ENCODE results near the gene LYVE1. TPM values are rescaled to one million over a fixed set of nuclear protein-coding genes. Genes with fewer than 3 reads are reported as not detected.
"Not testable (repeated sequence)": the region's sequence is repeated elsewhere in the genome, so short reads cannot be mapped to it uniquely, and the experiment has no call there.

LYVE1 gene, protein sequence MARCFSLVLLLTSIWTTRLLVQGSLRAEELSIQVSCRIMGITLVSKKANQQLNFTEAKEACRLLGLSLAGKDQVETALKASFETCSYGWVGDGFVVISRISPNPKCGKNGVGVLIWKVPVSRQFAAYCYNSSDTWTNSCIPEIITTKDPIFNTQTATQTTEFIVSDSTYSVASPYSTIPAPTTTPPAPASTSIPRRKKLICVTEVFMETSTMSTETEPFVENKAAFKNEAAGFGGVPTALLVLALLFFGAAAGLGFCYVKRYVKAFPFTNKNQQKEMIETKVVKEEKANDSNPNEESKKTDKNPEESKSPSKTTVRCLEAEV
- total RNA-seq (2014; rRNA removed; shearing (Covaris generic)) = not detected in 2 replicates
- polyA plus RNA-seq (2015; cell fraction: cytosol; rRNA removed) = not detected in 2 replicates
- not detected in 2 replicates for polyA plus RNA-seq (2015; cell fraction: nucleus; rRNA removed)

DNA sequence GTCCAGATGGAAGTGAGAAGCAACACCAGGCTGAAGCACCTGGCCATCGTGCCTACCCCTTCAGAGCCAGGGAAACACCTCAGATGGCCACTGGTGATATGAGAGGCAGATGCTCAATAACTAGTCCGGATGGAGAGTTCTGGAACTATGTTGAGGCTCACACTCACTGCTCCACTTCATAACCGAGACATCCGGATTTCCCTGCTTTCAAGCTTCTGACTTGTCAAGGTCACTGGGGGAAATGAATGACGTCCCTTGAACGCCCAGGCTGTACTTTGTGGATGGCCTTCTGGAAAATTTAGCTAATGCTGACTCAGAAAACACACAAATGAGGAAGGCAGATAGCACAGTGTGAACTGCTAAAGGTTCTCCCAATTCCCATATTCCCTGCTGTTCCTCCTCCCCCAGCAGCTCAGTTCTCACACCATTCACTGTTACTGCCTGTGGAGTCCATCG, at the start of gene LYVE1:
LYVE1 (minus strand) TSS at position 180 of the 456 bp plus-strand sequence; CDS start at position 47, 133 bp downstream.
- DNase-seq (ENCODE audit: low read depth) = no peak

- DNase-seq (ENCODE audit: low read depth) = no peak
These were observed 49.1 kb upstream of the LYVE1 start for GRCh38 chr11:10617551-10617950.

DNA sequence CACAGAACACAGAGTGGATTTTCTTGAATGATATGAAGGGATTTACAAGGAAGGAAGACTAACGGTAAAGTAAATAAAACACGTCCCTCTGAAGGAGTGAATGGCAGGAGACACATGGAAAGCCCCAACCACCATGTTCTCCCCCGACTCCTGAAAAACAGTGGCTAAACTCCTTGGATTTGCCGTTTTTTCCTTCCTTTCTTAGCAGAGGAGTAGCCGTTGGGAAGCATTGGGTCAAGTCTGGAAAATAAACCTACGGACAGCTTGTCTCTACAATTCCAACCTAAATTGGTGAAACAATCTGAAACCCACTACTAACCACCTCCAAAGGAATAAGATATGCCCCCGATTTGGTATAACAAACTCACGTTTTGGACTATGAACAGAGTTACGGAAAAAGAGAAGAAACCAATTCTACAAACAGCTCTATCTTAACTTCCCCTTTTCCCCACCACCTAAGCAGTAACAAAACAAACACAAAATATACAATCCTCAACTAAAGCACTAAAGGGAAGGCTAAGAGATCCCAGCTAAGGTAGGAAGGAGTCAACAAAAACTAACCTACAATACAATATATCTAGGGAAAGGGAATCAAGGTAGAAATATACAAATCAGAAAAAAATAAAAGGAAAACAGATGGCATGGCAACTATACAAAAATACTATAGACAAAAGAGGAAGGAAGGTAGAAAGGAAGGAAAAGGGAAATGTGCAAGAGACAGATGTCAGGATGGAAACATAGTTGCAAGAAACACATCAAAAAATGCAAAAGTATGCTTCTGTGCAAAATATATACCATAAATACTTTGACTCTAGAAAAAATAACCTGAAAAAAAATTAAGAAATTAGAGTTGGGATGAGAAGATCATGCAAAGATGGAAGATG, 43.8 kb upstream of the LYVE1 start:
- no peak for DNase-seq (ENCODE audit: low read depth)

DNA sequence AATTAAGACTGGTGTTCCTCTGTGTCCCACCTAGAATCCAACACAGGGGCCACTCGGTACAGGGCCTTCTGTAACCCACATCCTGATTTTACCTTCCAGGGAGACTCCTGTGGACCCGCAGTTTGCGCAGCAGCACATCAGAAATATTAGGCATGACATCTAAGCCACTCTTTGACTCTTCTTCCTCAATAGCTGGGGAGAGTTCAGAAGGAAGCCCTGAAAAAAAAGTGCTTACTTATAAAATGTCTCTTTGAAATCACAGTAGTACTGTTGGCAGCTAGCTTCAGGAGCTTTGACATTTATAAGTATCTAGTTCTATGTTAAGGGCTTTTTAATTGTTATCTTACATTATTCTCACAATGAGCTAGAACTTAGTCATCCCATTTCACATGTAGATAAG, 41.2 kb upstream of the LYVE1 start:
- no peak for DNase-seq (ENCODE audit: low read depth)

DNA sequence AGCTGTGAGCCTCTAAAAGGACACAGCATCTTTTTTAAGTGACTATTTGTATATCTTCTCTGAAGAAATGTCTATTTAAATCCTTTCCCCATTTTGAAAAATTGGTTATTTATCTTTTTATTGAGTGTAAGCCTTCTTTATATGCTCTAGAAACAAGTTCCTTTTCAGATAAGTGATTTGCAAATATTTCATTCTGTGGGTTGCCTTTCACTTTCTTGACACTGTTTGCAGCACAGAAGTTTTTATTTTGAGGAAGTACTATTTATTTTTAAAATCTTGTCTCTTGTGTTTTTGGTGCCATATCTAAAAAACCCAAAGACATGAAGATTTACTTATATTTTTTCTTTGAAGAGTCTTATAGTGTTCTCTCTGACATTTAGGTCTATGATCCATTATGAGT, 40.1 kb upstream of the LYVE1 start:
- DNase-seq (ENCODE audit: low read depth) = no peak

- DNase-seq (ENCODE audit: low read depth) = no peak
These were observed 39.1 kb upstream of the LYVE1 start for GRCh38 chr11:10607462-10608132.

- DNase-seq (ENCODE audit: low read depth) = peak; percentile 71
These were observed 38.2 kb upstream of the LYVE1 start for GRCh38 chr11:10606536-10607208.

DNA sequence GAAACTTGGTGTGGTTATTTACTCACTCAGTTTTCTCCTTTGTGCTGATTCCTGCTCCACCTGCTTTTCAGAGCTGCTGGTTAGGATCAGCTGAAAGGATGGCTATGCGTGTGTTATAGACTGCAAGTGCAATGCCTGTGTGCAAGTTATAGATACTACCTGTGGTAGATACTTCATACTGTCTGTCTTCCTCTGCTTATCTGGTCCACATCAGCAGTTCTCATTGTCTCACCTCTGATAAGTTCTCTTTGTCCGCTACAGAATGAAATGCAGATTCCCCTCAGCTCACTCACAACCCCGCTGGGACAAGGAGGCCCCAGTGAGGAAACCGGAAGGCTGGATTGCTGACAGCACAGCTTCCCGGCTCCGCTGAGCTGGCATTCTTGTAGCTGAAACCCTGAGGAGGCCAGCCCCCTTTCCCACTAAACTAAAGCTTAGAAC, 37.5 kb upstream of the LYVE1 start:
- DNase-seq (ENCODE audit: low read depth) = peak; percentile 68

DNA sequence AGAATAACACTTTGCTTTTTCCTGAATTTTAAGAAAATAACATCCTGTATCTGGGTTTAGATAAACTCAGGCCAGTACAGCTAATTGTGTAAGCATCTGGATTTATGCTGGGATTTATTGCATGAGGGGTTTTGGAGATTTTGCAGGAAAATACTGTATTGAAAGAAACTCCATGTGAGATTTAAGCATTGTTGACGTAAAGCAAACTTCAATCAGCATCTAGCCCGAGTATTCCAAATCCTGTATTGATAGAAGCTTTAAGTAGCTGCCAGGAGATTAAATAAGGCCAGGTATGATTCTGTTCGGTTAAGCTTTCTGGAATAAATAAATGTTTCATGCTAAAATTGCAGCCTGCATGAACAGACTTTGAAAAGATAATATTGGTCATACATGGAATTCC, 36.3 kb upstream of the LYVE1 start:
- no peak for DNase-seq (ENCODE audit: low read depth)

DNA sequence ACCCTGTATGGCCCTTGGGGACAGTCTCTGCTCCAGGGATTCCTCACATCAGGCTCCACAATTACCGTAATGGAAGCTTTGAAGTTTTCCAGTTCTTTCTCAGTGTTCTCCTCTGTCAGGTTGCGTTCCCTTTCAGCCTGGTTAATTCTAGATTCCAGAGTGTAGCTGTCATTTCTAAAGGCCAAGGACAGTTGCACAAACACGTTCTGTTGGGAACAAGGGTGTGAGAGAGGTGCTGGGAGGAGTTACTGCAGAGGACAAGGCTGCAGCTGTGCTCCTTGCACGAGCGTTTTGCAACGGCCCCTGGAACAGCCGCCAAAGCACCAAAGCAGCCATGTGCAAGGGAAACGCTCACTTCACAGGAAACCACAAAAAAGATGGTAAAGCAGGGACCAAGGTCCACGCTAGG, 35.9 kb upstream of the LYVE1 start:
- no peak for DNase-seq (ENCODE audit: low read depth)

GRCh38 chr11:10603721-10604297, 35.3 kb upstream of the LYVE1 start:
- no peak for DNase-seq (ENCODE audit: low read depth)

GRCh38 chr11:10602945-10603344, 34.5 kb upstream of the LYVE1 start:
- no peak for DNase-seq (ENCODE audit: low read depth)

GRCh38 chr11:10602366-10602765, 33.9 kb upstream of the LYVE1 start:
- no peak for DNase-seq (ENCODE audit: low read depth)

- no peak for DNase-seq (ENCODE audit: low read depth)
These were observed 33.4 kb upstream of the LYVE1 start for GRCh38 chr11:10601837-10602236.

DNA sequence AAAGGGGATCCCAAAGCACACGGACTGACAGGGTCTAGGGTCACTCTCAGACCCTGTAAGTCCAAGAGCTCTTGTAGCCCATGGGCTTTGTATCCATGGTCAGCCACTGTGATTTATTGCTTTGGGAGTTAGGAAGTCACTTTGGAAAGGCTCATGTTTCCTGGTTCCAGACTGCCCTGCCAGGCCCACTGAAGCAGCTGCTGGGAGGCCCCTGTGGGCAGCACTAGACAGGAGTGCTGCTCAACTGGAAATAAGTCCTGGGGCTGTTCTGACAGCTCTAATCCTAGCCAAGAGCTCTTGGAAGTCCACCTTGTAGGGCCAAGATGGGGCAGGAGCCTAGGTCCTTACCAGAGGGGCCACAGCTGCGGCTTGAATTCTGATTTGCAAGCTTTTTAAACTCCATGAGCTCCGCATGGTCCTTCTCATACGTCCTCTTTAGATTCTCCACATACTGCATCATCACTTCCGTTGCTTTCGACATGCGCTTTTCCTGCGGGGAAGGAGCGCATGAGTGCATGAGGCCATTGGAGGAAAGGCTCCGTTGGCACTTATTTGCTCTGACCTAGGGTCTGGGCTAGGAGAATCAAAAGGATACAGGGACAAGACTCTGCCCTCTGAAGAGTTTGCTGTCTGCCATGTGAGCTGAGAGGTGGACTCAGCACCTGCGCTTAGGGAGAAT, 32.2 kb upstream of the LYVE1 start:
- no peak for DNase-seq (ENCODE audit: low read depth)

- no peak for DNase-seq (ENCODE audit: low read depth)
These were observed 31.1 kb upstream of the LYVE1 start for GRCh38 chr11:10599388-10600175.

GRCh38 chr11:10598816-10599215, 30.4 kb upstream of the LYVE1 start:
- no peak for DNase-seq (ENCODE audit: low read depth)

DNA sequence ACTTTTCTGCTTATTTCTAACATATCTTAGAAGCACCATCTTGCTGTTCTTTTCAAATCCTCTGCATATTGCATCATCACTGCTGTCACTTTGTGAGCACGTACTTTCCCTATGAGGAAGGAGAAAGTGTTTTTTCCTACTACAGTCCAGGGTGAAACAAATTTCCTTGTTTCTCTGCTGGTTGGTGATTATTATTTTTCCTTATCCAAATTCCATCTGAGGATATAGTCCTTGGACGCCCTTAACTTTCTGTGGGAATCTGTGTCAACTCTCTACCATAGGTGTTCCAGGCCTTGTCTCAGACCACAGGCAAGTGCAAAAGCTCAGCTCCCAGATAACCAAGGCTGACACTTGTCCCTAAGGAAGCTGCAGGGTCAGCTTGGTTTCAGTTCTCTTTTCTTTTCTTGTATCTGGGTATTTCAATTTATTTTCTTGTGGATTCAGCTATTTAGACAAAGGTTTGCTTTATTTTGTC, 29.4 kb upstream of the LYVE1 start:
- DNase-seq (ENCODE audit: low read depth) = no peak

GRCh38 chr11:10595840-10596239, 27.4 kb upstream of the LYVE1 start:
- not testable (repeated sequence) for DNase-seq (ENCODE audit: low read depth)
